ENCODE measurements around the gene OR5M8.

The OR5M8 gene

GRCh38 chr11:56491270-56491669, at the start of gene OR5M8:
Gene OR5M8, minus strand, starts transcription at chr11:56491370. Its CDS starts 0 bp downstream, at chr11:56491370.
- DNase-seq (ENCODE audit: low spot score): no peak

- no peak for DNase-seq (ENCODE audit: low spot score)
These were observed 42.0 kb upstream of the OR5M8 start for GRCh38 chr11:56533054-56533740.

GRCh38 chr11:56531856-56532255, 40.7 kb upstream of the OR5M8 start:
- no peak for DNase-seq (ENCODE audit: low spot score)

GRCh38 chr11:56522008-56522407, 30.8 kb upstream of the OR5M8 start:
- DNase-seq (ENCODE audit: low spot score): no peak

GRCh38 chr11:56513280-56513679, 22.1 kb upstream of the OR5M8 start:
- DNase-seq (ENCODE audit: low spot score): no peak

- DNase-seq (ENCODE audit: low spot score): no peak
These were observed 18.3 kb upstream of the OR5M8 start for GRCh38 chr11:56509439-56509838.

- no peak for DNase-seq (ENCODE audit: low spot score)
These were observed 5.8 kb upstream of the OR5M8 start for GRCh38 chr11:56497010-56497409.

GRCh38 chr11:56495117-56495516, 3.9 kb upstream of the OR5M8 start:
- DNase-seq (ENCODE audit: low spot score): no peak

- no peak for DNase-seq (ENCODE audit: low spot score)
These were observed 4.4 kb downstream of the OR5M8 start for GRCh38 chr11:56486801-56487200.

- DNase-seq (ENCODE audit: low spot score): no peak
These were observed 16.4 kb downstream of the OR5M8 start for GRCh38 chr11:56474729-56475235.

- no peak for DNase-seq (ENCODE audit: low spot score)
These were observed 17.9 kb downstream of the OR5M8 start, which contains the start of gene OR5M3 for GRCh38 chr11:56473252-56473651. Gene OR5M3, minus strand, starts transcription at chr11:56473352. Its CDS starts 2,855 bp downstream, at chr11:56470497.

- no peak for DNase-seq (ENCODE audit: low spot score)
These were observed 34.1 kb downstream of the OR5M8 start for GRCh38 chr11:56457076-56457475.

GRCh38 chr11:56453521-56453920, 37.6 kb downstream of the OR5M8 start:
- DNase-seq (ENCODE audit: low spot score): no peak
